ENCODE data around the gene ZFP91.

DNA sequence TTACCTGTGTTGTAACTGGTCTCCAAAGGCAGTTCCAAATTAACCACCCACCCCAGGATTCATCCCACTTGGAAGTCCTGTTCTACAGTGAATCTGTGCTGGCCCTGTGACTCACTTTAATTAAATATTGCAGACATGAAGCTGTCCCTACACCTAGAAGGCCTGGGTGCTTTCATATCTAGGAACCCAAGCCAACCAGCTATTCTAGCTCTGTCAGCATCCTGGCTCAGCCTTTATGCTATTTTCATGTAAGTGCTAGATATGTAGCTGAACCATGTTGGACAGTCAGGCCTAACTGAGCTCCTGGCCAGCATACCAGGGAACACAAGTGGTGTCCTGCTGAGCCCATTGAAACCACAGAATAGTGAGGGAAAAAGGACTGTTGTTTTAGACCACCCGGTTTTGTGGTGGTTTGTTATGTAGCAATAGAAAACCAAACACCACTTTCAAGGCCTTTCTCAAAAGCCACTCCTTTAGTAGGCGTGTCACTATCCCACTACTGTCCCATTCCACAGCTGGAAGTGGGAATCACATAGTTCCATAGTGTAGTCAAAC is 73.9 kb downstream of the ZFP91 start:
- TF ChIP-seq, protein P1, sequence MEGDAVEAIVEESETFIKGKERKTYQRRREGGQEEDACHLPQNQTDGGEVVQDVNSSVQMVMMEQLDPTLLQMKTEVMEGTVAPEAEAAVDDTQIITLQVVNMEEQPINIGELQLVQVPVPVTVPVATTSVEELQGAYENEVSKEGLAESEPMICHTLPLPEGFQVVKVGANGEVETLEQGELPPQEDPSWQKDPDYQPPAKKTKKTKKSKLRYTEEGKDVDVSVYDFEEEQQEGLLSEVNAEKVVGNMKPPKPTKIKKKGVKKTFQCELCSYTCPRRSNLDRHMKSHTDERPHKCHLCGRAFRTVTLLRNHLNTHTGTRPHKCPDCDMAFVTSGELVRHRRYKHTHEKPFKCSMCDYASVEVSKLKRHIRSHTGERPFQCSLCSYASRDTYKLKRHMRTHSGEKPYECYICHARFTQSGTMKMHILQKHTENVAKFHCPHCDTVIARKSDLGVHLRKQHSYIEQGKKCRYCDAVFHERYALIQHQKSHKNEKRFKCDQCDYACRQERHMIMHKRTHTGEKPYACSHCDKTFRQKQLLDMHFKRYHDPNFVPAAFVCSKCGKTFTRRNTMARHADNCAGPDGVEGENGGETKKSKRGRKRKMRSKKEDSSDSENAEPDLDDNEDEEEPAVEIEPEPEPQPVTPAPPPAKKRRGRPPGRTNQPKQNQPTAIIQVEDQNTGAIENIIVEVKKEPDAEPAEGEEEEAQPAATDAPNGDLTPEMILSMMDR (IDR thresholded peaks at IDR 0.05) = no peak
- no peak for TF ChIP-seq POLR2A (IDR thresholded peaks at IDR 0.05)
